SK-N-SH (cell line): Measurements from ENCODE around the gene USP48. TPM values are rescaled to one million over a fixed set of nuclear protein-coding genes. Genes with fewer than 3 reads are reported as not detected.

Experiments
- CTCF ChIA-PET: fragments of 300-600, 350-600 bp; formaldehyde crosslinking; extraction: SDS; loops from one replicate; lab custom pipeline; 2021; lab: Yijun Ruan, JAX
- POLR2A ChIA-PET: fragments of 350-600 bp; sonication (Branson Sonifier 250); formaldehyde crosslinking; extraction: SDS; loops from one replicate; lab custom pipeline; 2020; ENCODE audit warnings: antibody characterized with exemption, inconsistent platforms; lab: Yijun Ruan, JAX
- DNase-seq: peaks from one replicate; pipeline ENCODE4 v3.0.0; 2012
- H2AFZ ChIP-seq: fragments of 200-600 bp; sonication (generic); 2 replicates; pipeline ENCODE4 v1.8.1; 2016; ENCODE audit warnings: antibody characterized with exemption, mild to moderate bottlenecking, low read depth
- H3F3A ChIP-seq: fragments of 200-600 bp; sonication (generic); replicated peaks from 2 replicates; pipeline ENCODE3; 2016; ENCODE audit warnings: antibody characterized with exemption, mild to moderate bottlenecking; ENCODE audit not compliant: insufficient read depth
- H3K27ac ChIP-seq, 2 experiments: fragments of 200-500 bp in 1 of 2; fragments of 200-600 bp in 1 of 2; sonication (Bioruptor generic) in 1 of 2; sonication (generic), shearing (Covaris generic) in 1 of 2; 2 replicates each; pipeline versions ENCODE4 v1.5.1 to v1.6.1; 2014 to 2016; ENCODE audit warnings: low read depth in 2 of 2, inconsistent platforms in 1 of 2, low read length in 1 of 2, mild to moderate bottlenecking in 1 of 2, mixed read lengths in 1 of 2
- H3K27me3 ChIP-seq: fragments of 200-600 bp; sonication (generic), shearing (Covaris generic); 2 replicates; pipeline ENCODE4 v1.6.1; 2016; ENCODE audit warnings: mixed run types; ENCODE audit not compliant: insufficient read depth
- H3K36me3 ChIP-seq, 2 experiments: fragments of 200-500 bp in 1 of 2; fragments of 200-600 bp in 1 of 2; sonication (Bioruptor generic) in 1 of 2; sonication (generic) in 1 of 2; replicated peaks in 1 of 2; 2 replicates each; pipeline versions ENCODE3 to v1.5.1; 2014 to 2016; ENCODE audit warnings: low read length in 1 of 2, mild to moderate bottlenecking in 1 of 2; ENCODE audit not compliant: insufficient read depth in 2 of 2, control insufficient read depth in 1 of 2
- H3K4me1 ChIP-seq, 2 experiments: fragments of 200-500 bp in 1 of 2; fragments of 200-600 bp in 1 of 2; sonication (Bioruptor generic) in 1 of 2; sonication (generic), shearing (Covaris generic) in 1 of 2; 2 replicates each; pipeline versions ENCODE4 v1.5.1 to v1.6.1; 2014 to 2016; ENCODE audit warnings: low read depth in 1 of 2, low read length in 1 of 2, mixed run types in 1 of 2; ENCODE audit not compliant: insufficient read depth in 2 of 2, control insufficient read depth in 1 of 2
- H3K4me2 ChIP-seq: fragments of 200-600 bp; sonication (generic), shearing (Covaris generic); 2 replicates; pipeline ENCODE4 v1.6.1; 2017; ENCODE audit warnings: mixed run types
- H3K4me3 ChIP-seq, 2 experiments: fragments of 200-500 bp in 1 of 2; fragments of 200-600 bp in 1 of 2; sonication (Bioruptor generic) in 1 of 2; sonication (generic), shearing (Covaris generic) in 1 of 2; 2 replicates each; pipeline versions ENCODE4 v1.5.1 to v1.8.1; 2014 to 2016; ENCODE audit warnings: low read depth in 2 of 2, inconsistent platforms in 1 of 2, low read length in 1 of 2, mild to moderate bottlenecking in 1 of 2, mixed read lengths in 1 of 2, moderate library complexity in 1 of 2
- H3K79me2 ChIP-seq: fragments of 200-600 bp; sonication (generic); 2 replicates; pipeline ENCODE4 v1.8.1; 2017; ENCODE audit warnings: mild to moderate bottlenecking; ENCODE audit not compliant: insufficient read depth
- H3K9ac ChIP-seq: fragments of 200-600 bp; sonication (generic); 2 replicates; pipeline ENCODE4 v1.6.1; 2017; ENCODE audit warnings: mixed run types
- H3K9me2 ChIP-seq: fragments of 200-600 bp; sonication (generic); 2 replicates; pipeline ENCODE4 v1.6.1; 2017; ENCODE audit warnings: mixed run types
- H3K9me3 ChIP-seq: fragments of 200-600 bp; sonication (generic); 2 replicates; pipeline ENCODE4 v1.6.1; 2017; ENCODE audit warnings: mixed run types, mild to moderate bottlenecking, moderate library complexity
- H4K20me1 ChIP-seq: fragments of 200-600 bp; sonication (generic); 2 replicates; pipeline ENCODE4 v1.6.1; 2017; ENCODE audit warnings: mild to moderate bottlenecking, mixed run types; ENCODE audit not compliant: insufficient read depth
- CHD2 ChIP-seq: fragments of 150-350 bp; IDR thresholded peaks from 2 replicates; pipeline ENCODE4 v1.6.1; 2018; ENCODE audit warnings: low read length; ENCODE audit not compliant: partially characterized antibody
- CTCF ChIP-seq: fragments of 200-600 bp; sonication (generic); IDR thresholded peaks from 2 replicates; pipeline ENCODE4 v1.6.1; 2017; ENCODE audit warnings: antibody characterized with exemption, mild to moderate bottlenecking, moderate library complexity
- EP300 ChIP-seq, 2 experiments: IDR thresholded peaks; 2 replicates each; pipeline versions ENCODE4 v1.4.0 to v1.6.1; 2012; ENCODE audit warnings: borderline replicate concordance in 1 of 2, low read depth in 1 of 2, low read length in 1 of 2
- FOXJ3 ChIP-seq: sonication (generic); formaldehyde crosslinking; IDR thresholded peaks from 2 replicates; pipeline ENCODE4 v1.5.1; 2020; ENCODE audit warnings: mild to moderate bottlenecking, missing genetic modification reagents
- FOXM1 ChIP-seq: IDR thresholded peaks from 2 replicates; pipeline ENCODE4 v1.4.0; 2012; ENCODE audit warnings: low read depth, mild to moderate bottlenecking
- IRF3 ChIP-seq: fragments of 150-350 bp; IDR thresholded peaks from 2 replicates; pipeline ENCODE4 v1.6.1; 2016; ENCODE audit warnings: mild to moderate bottlenecking, low read depth, low read length
- MAX ChIP-seq: IDR thresholded peaks from 2 replicates; pipeline ENCODE4 v1.4.0; 2012; ENCODE audit warnings: low read depth
- RXRA ChIP-seq: IDR thresholded peaks from 2 replicates; pipeline ENCODE4 v1.4.0; 2012; ENCODE audit warnings: low read depth, mild to moderate bottlenecking, borderline replicate concordance
- TAF1 ChIP-seq: IDR thresholded peaks from 2 replicates; pipeline ENCODE4 v1.6.1; 2012; ENCODE audit warnings: low read depth, mild to moderate bottlenecking, low read length, moderate library complexity, borderline replicate concordance
- USF2 ChIP-seq: fragments of 150-350 bp; IDR thresholded peaks from 2 replicates; pipeline ENCODE4 v1.6.1; 2017; ENCODE audit warnings: antibody characterized with exemption, low read length, low read depth, borderline replicate concordance
- ZBTB33 ChIP-seq: IDR thresholded peaks from 2 replicates; pipeline ENCODE4 v1.4.0; 2012; ENCODE audit warnings: low read depth, borderline replicate concordance
- WGBS: methylation state at CpG from one replicate; pipeline ENCODE4 v1.1.6; 2017; ENCODE audit warnings: low lambda C conversion rate; 5-methylcytosine and 5-hydroxymethylcytosine counted together
- polyA plus RNA-seq, 3 experiments: library from polyadenylated mRNA; depleted of rRNA; stranded (reverse); fragments of >200 nt; gene quantifications; 2 replicates each; pipeline ENCODE4 v1.2.3, GENCODE V29; 2012

The USP48 gene
- polyA plus RNA-seq, 1 of the 3 experiments (the other 2 are of a cell fraction) = 13.6 TPM

- TF ChIP-seq ZBTB33 (no peak), USF2 (no peak), FOXJ3 (CRISPR knock-in tag) (no peak), EP300 (IDR thresholded peaks at IDR 0.05; ENCODE audit: borderline replicate concordance in 1 of 2, low read depth in 1 of 2, low read length in 1 of 2) (no peak), CTCF (no peak), TAF1 (no peak)
Observed at GRCh38 chr1:21831454-21831970, 48.6 kb upstream of the USP48 start (continued).

GRCh38 chr1:21830792-21831453 lies 48.0 kb upstream of the USP48 start:
- Histone ChIP-seq H3K79me2 (no peaks in the 10 kb centered on the region), H3K9me3 (no peaks in the 10 kb centered on the region), H4K20me1 (no peaks in the 10 kb centered on the region), H3K27ac (no peak overlapping the region), H3K27me3 (no peaks in the 10 kb centered on the region), H3K4me1 (no peaks in the 10 kb centered on the region), H2AFZ (no peak overlapping the region), H3K9me2 (no peaks in the 10 kb centered on the region), H3K36me3 (peaks cover 24 to 45% of the 10 kb centered on the region in 2 experiments), H3F3A (no peaks in the 10 kb centered on the region), H3K9ac (no peak overlapping the region), H3K4me2 (no peak overlapping the region), H3K4me3 (no peak overlapping the region)
- TF ChIP-seq IRF3 (no peak), FOXM1 (no peak), RXRA (no peak), CHD2 (no peak), MAX (no peak)
- ChIA-PET POLR2A (no interaction called here), CTCF (no interaction called here)
- DNase-seq = no peak
- WGBS = 88% methylated on average over 14 of the region's 23 CpGs
